Measurements from ENCODE around the gene CBX8. TPM values are rescaled to one million over a fixed set of nuclear protein-coding genes. Genes with fewer than 3 reads are reported as not detected.

The CBX8 gene
- total RNA-seq, 4 donors from 2014 or later = 1.7 to 3.5 (median 2.7) TPM

GRCh38 chr17:79803997-79804855 is 7.3 kb upstream of the CBX8 start:
- no peak for DNase-seq
- WGBS, 2 donors = 3% methylated on average over 21 to 30 of the region's 76 CpGs
- TF ChIP-seq POLR2A (IDR thresholded peaks at IDR 0.05) (no peak), CTCF (IDR thresholded peaks at IDR 0.05) (no peak)
- intact Hi-C loops (cut with DNase I) = loop anchor here (5.0 to 10.0 kb wide), 2 partner anchors 38 to 121 kb away; no protein-coding TSS in a partner anchor
- H3K4me3 ChIP-seq (replicated peaks in 1 of 3) = no peak overlapping the region
- H3K9me3 ChIP-seq = no peaks in the 10 kb centered on the region
- H3K27me3 ChIP-seq = peaks cover 98% of the 10 kb centered on the region
- no peak overlapping the region for H3K27ac ChIP-seq
- peaks cover 17 to 38% of the 10 kb centered on the region in 2 donors for H3K4me1 ChIP-seq
- no peaks in the 10 kb centered on the region for H3K36me3 ChIP-seq

- Histone ChIP-seq H3K36me3 (no peaks in the 10 kb centered on the region), H3K9me3 (no peaks in the 10 kb centered on the region), H3K27me3 (peaks cover 98% of the 10 kb centered on the region), H3K27ac (no peak overlapping the region), H3K4me1 (peaks cover 23 to 42% of the 10 kb centered on the region in 2 donors), H3K4me3 (replicated peaks in 1 of 3) (no peak overlapping the region)
- intact Hi-C loops (cut with DNase I) = loop anchor here (5.0 to 10.0 kb wide), 2 partner anchors 39 to 121 kb away; no protein-coding TSS in a partner anchor
- WGBS, 2 donors = 10 to 16% methylated on average over 19 to 20 of the region's 31 CpGs
- no peak for TF ChIP-seq POLR2A (IDR thresholded peaks at IDR 0.05)
- no peak for TF ChIP-seq CTCF (IDR thresholded peaks at IDR 0.05)
- DNase-seq = no peak
Measured at GRCh38 chr17:79803421-79803996, 6.6 kb upstream of the CBX8 start.

GRCh38 chr17:79802736-79803420 is 6.0 kb upstream of the CBX8 start:
- WGBS, 2 donors = 4% methylated on average over 5 to 21 of the region's 57 CpGs
- intact Hi-C loops (cut with DNase I) = loop anchor here (5.0 to 10.0 kb wide), 2 partner anchors 39 to 122 kb away; no protein-coding TSS in a partner anchor
- peaks cover 98% of the 10 kb centered on the region for H3K27me3 ChIP-seq
- H3K4me1 ChIP-seq = peaks cover 29 to 48% of the 10 kb centered on the region in 2 donors
- TF ChIP-seq POLR2A (IDR thresholded peaks at IDR 0.05) = no peak
- no peak for TF ChIP-seq CTCF (IDR thresholded peaks at IDR 0.05)
- H3K36me3 ChIP-seq = no peaks in the 10 kb centered on the region
- no peaks in the 10 kb centered on the region for H3K9me3 ChIP-seq
- H3K27ac ChIP-seq = no peak overlapping the region
- no peak overlapping the region for H3K4me3 ChIP-seq (replicated peaks in 1 of 3)
- DNase-seq = no peak

- 10 to 14% methylated on average over 11 of the region's 11 CpGs for WGBS, 2 donors
- intact Hi-C loops (cut with DNase I) = loop anchor here (5.0 to 10.0 kb wide), 2 partner anchors 40 to 123 kb away; no protein-coding TSS in a partner anchor
- Histone ChIP-seq H3K9me3 (no peaks in the 10 kb centered on the region), H3K4me1 (peaks cover 32 to 52% of the 10 kb centered on the region in 2 donors), H3K36me3 (no peaks in the 10 kb centered on the region), H3K27me3 (peaks cover 95% of the 10 kb centered on the region), H3K4me3 (replicated peaks in 1 of 3) (no peak overlapping the region), H3K27ac (no peak overlapping the region)
- DNase-seq = no peak
- no peak for TF ChIP-seq CTCF (IDR thresholded peaks at IDR 0.05)
- TF ChIP-seq POLR2A (IDR thresholded peaks at IDR 0.05) = no peak
Measured at GRCh38 chr17:79802039-79802735, 5.3 kb upstream of the CBX8 start.

All from thyroid gland (tissue), 4 donors.